ENCODE results near the gene VRTN.
"Not testable (repeated sequence)": the region's sequence is repeated elsewhere in the genome, so short reads cannot be mapped to it uniquely, and the experiment has no call there.

Gene VRTN, protein sequence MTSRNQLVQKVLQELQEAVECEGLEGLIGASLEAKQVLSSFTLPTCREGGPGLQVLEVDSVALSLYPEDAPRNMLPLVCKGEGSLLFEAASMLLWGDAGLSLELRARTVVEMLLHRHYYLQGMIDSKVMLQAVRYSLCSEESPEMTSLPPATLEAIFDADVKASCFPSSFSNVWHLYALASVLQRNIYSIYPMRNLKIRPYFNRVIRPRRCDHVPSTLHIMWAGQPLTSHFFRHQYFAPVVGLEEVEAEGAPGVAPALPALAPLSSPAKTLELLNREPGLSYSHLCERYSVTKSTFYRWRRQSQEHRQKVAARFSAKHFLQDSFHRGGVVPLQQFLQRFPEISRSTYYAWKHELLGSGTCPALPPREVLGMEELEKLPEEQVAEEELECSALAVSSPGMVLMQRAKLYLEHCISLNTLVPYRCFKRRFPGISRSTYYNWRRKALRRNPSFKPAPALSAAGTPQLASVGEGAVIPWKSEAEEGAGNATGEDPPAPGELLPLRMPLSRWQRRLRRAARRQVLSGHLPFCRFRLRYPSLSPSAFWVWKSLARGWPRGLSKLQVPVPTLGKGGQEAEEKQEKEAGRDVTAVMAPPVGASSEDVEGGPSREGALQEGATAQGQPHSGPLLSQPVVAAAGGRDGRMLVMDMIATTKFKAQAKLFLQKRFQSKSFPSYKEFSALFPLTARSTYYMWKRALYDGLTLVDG

DNA sequence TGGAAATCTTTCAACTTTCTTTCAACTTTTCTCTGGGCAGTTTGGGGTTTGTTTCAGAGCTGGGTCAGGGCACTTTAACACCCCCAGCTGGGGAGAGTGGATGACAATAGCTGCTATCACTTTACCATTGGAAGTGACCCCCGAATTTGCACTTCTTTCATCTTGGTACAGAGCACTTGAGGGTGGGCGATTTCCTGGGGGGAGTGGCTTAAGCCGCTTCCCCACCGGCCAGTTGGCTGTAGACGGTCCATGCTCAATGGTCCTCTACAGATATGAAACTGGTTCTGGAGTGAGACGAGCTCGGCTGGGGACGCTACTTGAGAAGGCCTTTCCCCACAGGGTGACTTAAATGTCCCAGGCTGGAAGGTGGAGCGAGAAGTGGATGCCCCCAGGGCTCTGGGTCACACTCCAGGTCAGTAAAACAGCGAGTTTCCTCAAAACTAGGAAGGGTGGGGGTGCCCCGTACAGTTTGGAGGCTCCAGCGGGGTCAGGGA lies at the start of gene VRTN:
Gene VRTN, plus strand, starts transcription at position 231 of the 494 bp plus-strand sequence. CDS start 8,313 bp downstream, outside the sequence.
- no peak for DNase-seq (ENCODE audit: low spot score)

DNA sequence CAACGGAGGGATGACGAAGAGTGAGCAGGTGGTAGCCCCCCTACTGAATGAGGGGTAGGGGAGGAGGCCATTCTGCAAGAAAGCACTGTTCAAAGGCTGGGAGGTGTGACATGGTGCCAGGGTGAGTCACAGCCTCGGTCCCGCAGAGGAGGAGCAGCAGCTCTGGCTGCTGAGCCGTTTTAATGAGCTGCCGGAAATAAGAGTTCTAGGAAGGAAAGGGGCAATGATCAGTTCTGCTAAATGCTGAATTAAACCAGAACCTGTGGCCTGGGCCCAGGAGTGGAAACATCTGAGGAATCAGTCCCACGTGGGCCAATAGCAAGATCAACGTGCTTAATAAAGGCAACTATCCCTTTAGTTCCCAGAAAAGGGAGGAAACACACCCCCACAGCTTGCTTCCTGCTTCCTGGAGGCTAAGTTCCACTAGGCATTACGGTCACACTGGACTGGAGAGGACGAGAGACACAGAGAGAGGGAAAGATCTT lies 49.2 kb upstream of the VRTN start:
- DNase-seq (ENCODE audit: low spot score): peak; percentile 37

DNA sequence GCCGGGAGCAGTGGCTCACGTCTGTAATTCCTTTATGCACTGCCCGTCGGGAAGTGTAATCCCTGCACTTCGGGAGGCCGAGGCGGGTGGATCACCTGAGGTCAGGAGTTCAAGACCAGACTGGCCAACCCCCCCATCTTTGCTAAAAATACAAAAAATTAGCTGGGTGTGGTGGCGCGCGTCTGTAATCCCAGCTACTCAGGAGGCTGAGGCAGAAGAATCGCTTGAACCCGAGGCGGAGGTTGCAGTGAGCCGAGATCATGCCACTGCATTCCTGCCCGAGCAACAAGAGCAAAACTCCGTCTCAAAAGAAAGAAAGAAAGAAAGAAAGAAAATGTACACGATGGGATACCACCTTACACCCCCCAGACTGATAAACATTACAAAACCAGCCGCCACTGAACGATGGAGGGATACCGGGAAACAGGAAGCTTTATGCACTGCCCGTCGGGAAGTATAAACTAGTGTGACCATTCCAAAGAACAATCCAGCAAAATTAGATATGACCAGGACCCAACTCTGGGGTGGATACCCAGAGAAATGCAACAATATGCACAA lies 46.6 kb upstream of the VRTN start:
- DNase-seq (ENCODE audit: low spot score): no peak

DNA sequence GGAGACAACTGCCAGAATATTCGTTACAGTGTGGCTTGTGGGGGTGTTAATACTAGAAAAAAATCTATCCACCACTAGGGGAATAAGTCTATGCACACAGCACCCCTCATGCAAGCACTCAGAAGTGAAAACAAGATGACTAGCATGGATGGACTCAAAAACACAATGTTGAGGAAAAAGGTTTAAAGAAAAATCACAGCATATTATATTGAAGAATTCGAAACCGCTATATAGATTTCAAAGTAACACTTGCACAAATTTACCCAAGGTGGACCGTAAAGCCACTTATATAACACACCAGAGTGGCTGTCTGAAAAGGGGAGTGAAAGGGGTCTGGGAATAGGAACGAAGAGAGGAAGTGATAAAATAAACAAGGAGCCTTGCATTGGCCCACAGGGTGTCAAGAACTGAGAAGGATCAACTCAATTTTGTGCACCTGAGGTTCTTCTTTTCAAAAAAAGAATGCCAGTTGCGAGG lies 46.1 kb upstream of the VRTN start:
- peak; percentile 42 for DNase-seq (ENCODE audit: low spot score)

DNA sequence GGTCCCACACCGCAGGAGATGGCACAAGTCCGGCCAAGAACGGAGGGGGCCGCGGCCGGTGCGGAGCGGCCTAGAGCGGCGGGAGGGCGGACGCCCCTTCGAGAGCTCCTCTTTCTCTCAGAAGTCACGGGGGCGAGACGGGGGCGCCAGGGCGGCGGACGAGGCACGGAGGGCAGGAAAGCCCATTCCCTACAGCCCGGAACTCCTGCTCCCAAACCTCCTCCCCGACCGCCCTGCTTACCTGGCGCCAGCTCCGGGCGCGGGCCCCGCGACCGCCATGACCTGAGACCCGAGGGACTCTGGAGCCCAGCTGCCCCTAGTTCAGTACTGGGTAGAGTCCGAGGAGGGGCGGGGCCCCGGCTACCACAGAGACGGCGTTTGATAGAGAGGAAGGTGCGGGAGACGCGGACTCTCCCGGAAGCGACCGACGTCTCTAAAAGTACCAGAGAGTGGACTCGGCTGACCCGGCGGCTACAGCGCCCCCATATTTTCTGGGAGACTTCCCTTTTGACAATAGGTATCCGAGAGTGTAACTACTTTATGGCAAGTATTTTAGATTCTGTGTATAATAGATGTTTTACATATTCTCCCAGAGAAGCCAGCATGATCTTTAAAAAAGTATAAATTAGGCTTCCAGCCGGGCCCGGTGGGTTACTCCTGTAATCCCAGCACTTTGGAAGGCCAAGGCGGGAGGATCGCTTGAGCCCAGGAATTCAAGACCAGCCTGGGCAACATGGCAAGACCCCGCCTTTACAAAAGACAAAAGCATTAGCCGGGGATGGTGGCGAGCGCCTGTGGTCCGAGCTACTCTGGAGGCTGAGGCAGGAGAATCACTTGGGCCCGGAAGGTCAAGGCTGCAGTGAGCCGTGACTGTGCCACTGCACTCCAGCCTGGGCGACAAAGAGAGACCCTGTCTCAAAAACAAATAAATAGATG lies 45.4 kb upstream of the VRTN start, which contains the start of gene ABCD4:
Gene ABCD4, minus strand, starts transcription at position 301 of the 936 bp plus-strand sequence. Its CDS starts 22 bp downstream, at position 279.
- DNase-seq (ENCODE audit: low spot score): peak; percentile 95

DNA sequence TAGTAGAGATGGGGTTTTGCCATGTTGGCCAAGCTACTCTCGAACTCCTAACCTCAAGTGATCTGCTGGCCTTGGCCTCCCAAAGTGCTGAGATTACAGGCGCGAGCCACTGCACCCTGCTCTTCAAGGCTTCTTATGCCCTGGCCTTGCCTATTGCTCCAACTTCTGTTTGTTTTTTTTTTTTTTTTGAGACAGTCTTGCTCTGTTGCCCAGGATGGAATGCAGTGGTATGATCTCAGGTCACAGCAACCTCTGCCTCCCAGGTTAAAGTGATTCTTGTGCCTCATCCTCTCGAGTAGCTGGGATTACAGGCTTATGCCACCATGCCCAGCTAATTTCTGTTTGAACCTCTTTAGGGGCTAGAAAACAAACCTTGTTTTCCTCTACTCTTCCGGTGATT lies 39.6 kb upstream of the VRTN start:
- no peak for DNase-seq (ENCODE audit: low spot score)

DNA sequence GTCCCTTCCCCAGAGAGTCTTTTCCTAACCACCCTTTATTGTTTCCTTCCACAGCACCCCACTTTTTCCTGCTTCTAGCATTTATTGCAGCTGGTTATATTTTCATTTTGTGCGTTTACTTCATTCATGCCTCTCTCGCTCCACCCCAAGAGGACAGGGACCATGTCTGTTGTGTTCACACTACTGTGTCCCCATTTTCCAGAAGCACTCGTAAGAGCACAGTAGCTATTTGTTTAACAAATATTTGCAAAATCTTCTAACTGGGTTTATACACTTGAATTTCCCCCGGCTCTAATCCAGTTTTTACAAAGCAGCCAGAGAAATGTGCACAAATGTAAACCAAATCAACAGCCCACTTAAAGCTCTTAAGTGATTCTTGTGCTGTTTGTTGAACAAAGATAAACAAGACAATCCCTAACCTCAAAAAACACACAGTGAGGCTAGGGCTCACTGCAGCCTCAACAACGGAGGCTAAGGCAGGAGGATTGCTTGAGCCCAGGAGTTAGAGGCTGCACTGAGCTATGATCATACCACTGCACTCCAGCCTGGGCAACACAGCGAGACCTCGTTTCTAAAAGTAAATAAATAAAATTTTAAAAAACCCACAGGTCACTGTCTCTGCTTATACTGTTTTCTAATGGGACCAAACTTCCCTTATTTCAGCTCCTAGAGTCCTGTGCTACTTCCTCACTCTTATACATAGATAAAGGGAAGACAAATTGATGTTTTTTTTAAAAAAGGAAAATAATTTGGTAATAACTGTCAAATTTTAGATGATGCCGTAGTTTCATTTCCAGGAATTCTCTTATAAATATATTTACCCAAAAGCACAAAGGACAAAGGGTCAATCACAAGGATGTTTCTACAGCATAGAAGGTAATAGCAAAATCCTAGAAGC lies 38.9 kb upstream of the VRTN start:
- no peak for DNase-seq (ENCODE audit: low spot score)

DNA sequence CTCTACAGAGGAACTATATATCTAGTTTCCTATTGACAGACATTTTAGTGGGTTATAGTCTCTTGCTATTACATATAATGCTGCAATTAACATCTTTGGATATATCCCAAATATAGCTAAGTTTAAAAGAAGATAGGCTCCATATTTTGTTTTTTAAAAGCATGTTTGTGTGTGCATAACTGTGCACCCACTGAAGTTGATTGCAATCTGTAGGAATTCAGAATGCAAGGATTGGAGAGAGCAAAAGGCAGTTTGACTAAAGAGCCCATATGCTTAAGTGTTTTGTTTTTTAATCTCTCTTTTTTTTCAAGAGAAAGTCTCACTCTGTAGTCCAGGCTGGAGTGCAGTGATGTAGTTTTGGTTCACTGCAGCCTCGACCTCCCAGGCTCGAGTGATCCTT lies 36.1 kb upstream of the VRTN start:
- no peak for DNase-seq (ENCODE audit: low spot score)

DNA sequence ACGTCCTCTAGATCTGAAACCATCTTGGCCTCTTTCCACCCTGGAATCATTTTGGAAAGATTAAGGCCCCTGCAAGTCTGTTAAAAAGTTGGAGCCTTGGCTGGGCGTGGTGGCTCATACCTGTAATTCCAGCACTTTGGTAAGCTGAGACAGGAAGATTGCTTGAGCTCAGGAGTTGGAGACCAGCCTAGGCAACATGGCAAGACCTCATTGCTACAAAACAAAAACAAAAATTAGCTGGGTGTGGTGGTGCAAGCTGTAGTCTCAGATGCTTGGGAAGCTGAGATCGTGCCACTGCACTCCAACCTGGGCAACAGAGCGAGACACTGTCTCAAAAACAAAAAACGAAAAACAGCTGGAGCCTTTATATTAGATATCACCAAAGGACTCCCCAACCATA lies 34.7 kb upstream of the VRTN start:
- DNase-seq (ENCODE audit: low spot score): no peak

DNA sequence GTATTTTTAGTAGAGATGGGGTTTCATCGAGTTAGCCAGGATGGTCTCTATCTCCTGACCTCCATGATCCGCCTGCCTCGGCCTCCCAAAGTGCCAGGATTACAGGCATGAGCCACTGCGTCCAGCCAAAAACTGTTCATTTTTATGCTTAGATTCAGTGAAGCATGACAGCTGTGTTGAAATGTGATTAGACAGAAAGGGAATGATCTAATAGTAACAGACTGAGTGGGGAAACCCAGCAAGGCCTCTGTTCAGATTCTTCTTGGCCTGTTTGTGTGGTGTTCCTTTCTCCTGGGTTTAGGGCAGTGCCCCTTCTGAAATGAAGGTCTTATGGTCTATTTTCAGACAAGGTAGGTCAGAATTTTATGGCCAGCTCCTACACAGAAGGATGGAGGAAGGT lies 33.7 kb upstream of the VRTN start:
- DNase-seq (ENCODE audit: low spot score): no peak

DNA sequence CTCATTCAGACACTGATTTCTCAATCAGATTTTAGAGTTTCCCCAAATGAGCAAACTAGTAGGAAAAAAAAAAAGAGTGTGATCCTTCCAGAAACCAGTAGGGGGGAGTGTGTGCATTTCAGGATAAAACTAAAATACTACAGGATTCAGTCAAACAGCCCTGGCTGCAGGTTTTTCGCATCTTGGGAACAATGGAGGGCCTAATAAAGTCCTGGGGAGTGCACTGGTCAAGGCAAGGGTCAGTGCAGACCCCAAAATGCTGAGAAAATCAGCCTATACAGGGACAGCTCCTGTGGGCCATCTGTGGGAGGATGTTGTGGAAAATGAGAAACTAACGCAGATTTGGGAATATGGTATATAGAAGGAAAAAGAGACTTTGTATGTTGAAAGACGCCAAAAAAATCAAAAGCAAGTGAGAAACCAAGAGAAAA lies 23.3 kb upstream of the VRTN start:
- peak; percentile 24 for DNase-seq (ENCODE audit: low spot score)

DNA sequence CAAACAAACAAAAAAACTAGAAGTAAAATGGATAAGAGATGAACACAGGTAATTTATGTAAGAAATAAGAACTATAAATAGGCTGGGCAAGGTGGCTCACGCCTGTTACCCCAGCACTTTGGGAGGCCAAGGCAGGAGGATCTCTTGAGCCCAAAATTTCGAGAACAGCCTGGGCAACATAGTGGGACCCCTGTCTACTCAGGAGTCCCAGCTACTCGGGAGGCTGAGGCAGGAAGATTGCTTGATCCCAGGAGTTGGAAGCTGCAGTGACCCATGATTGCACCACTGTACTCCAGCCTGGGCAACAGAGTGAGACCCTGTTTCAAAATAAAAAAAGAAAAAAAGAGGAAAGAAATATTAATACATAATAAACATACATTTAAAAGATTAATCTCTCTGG lies 22.8 kb upstream of the VRTN start:
- no peak for DNase-seq (ENCODE audit: low spot score)

DNA sequence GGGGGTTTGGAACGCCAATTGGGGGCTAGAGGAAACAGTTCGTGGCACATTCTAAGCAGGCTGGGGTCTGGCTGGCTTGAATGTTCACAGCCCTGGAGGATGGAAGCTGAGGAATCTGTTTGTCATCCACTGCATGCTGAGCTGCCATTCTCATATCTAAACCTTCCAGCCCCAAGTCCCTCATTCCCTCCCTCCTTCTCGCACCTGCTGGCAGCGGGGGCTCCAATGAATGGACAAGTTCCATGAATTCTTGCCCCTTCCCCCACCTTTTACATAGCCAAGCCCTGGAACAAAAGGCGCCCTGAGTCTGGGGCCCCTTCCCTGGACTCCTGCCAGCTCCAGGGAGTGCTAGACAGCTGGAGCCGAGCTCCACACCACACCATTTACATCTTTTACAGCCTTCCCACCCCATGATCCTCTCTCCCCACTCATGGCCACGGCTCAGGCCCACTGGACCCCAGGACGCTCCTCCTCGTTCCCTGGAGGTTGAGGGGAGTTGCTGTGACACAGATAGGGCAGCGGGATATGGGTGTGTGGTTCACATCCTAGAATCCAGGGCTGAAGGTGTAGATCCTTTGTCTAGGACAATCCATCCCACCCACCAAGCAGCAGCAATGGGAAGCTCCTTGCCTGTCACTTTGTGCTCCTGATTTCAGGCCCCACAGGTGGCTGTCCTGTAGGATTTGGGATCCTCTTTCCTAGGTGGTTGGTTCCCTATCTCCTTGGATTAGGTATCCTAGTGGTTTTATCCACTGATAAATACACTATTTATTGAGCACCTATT lies 21.7 kb upstream of the VRTN start:
- no peak for DNase-seq (ENCODE audit: low spot score)

DNA sequence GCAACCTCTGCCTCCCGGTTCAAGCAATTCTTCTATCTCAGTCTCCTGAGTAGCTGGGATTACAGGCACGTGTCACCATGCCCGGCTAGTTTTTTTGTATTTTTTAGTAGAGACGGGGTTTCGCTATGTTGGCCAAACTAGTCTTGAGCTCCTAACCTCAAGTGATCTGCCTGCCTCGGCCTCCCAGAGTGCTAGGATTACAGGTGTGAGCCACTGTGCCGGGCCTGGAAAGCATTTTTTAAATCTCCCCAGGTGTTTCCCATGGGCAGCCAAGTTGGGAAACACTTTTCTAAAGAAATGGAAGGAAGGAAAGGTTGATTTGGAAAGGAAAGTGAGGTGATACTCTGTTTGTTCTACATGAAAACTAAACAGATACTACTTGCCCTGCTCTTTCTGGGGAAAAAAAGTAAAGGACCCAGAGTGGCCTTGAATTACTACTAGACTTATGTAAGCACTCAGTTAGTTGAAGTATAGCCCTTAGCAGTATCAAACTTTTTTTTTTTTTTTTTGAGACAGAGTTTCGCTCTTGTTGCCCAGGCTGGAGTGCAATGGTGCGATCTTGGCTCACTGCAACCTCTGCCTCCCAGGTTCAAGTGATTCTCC lies 18.2 kb upstream of the VRTN start:
- DNase-seq (ENCODE audit: low spot score): not testable (repeated sequence)

DNA sequence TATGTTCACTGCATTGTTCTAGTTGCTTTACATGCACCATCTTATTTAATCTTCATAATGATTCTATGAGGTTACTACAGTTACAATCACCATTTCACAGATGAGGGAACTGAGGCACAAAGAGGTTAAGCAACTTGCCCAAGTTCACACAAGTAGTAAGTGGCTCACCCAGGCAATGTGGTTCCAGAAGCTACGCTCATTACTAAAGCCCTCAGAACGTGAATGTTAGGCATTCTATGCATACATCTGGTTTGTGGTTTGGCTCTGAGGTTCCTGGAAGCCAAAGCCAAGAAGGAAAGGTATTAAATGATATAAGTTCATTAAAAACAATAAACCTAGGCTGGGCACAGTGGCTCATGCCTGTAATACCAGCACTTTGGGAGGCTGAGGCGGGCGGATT lies 14.4 kb upstream of the VRTN start:
- no peak for DNase-seq (ENCODE audit: low spot score)

DNA sequence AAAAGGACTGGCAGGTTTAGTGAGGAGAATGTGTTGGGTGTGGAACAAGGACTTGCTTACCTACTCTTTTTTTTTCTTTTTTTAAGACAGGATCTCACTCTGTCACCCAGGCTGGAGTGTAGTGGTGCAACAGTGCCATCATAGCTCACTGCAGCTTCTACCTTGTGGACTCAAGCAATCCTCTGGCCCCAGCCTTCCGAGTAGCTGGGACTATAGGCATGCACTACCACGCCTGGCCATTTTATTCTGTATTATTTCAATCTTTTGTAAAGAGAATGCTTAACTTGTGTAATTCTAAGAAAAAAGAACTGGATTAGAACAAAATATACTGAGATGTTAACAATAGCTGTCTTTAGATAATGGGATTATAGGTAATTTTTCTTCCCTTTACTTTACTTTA lies 1.9 kb upstream of the VRTN start:
- no peak for DNase-seq (ENCODE audit: low spot score)

DNA sequence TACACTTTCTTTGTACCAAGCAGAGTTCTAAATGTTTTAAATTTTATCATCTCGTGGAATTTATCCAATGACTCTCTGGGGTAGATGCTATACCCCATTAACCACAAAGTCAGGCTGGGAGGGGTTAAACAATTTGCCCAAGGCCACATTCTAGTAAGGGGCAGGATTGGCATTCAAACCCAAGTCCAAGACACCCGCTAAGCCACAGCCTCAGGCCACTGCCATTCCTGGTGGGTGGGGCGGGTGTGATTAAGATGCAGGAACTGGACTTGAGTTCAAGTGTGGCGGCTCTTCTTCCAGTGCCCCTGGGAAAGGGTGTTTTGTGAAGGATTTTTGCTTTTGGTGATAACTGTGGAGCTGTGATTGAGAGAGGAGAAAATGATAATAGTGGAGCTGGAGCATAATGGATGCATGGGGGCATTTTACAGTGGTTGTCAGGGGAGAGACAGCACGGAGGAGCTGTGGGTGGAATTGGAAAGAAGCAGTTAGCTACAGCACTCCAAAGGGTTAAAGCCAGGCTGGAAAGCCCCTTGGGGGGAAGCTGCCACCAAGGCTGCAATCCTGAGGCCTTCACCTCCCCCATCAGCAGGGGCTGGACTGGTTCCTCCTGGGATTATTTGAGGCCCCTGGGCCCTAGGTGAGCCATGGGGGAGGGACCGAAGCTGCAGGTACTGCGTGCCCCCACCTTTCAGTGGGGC lies 1.0 kb upstream of the VRTN start:
- no peak for DNase-seq (ENCODE audit: low spot score)

DNA sequence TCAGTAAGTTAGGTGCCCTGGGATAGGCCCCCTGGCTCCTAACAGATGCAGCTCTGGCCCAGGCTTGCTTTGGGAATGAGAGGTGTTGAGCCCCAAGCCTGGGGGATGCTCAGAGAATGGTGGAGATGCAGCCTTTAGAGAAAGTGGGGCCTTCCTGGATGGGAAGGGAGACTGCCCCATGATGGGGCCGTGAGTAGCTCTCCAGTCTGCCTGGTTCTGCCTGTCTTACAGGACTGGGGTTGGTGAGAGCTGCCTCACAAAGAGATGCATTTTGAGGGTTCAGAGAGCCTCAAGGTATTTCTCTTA lies 523 bp upstream of the VRTN start:
- no peak for DNase-seq (ENCODE audit: low spot score)

Data from putamen (tissue), 1 donor.